GM21529 (cell line): ENCODE data around the gene MYH9.

Experiments used
- ATAC-seq: cut with Tn5 transposase; IDR thresholded peaks from one replicate; pipeline ENCODE4 v1.9.1; 2021; ENCODE audit not compliant: unreplicated experiment

The MYH9 gene

DNA sequence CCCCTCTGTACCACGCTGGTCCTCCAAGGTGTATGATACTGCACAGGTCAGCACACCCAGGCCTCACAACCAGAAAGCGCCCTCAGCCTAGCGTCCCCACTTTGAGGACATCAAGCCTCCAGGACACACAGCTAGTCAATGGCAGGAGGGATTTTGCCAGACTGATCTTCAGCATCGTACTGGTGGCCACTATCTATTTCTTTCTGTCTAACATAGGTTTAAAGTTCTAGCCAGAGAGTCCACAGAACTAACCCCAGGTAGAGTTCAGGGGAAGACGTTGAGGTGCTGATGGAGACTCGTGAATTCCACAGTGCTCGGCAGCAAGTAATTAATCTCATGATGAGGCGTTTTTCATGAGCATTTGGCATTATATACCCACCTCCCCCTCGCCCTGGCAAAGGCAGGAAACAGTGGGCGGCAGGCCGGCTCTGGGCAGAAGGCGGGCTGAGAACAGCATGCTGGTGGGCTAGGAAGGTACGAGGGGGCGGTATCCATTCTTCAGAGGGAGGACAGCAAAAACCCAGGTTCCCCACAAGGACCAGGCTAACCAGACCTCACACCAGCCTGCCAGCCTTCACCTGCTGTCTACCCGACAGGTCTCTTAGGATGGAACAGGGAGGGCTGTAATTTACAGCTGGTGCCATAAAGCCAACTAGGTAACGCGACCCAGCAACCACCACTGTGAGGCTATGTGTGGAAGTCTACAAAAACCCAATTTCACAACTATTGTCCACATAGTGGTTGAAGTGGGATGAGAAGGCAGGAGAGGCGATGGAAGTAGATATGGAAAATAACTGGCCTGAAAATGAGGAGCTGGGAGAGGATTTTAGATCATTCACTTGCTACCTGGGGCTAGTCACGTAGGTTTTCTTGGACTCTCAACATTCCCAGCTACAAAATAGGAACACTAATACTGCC, 18.5 kb downstream of the MYH9 start:
- no peak for ATAC-seq

DNA sequence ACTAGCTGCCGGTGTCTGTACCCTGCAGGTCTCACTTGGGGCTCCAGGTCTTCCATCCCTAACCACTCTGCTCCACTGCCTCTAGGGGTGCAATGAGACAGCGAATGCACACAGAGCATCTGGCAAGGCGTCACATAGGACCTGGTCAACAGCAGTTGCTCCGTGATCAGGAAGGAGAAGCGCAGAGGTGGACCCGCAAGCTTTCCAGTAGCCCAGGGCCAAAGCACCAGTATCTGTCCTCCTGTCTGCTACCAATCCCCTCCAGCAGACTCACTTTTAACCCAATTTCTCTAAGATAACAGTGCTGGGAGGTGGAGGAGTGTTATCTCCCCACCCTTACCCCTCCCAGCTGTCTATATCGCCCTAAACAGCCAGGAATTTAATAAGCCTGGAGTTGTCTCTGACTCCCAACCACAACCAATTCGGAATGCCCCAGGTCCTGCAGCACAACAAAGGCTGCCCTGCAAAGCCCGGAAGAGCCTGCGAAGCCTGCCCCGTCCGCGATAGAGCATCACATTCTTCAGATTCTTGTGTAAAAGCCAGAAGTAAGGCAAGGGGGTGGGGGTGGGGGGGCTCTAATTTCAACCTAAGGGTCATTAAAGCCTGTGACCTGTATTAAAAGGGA, 19.3 kb downstream of the MYH9 start:
- no peak for ATAC-seq

DNA sequence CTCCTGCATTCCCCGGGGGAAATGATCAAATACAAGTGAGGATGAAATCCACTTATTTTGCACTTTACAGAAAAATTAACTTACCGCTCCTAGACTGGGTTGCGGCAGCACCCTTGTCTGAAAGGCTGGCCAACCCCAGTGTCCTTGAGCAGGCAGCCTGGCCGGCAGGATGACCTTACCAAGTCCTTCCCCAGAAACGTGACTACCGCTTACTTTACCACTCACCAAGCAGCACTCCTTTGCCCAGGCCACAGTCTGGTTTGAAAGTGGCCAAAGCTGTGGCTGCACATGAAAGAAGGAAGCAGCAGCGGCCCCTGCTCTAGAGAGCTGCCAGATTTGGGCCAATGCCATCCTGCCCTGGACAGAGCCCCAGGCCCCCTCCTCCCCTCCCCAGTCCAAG, 20.3 kb downstream of the MYH9 start:
- no peak for ATAC-seq

DNA sequence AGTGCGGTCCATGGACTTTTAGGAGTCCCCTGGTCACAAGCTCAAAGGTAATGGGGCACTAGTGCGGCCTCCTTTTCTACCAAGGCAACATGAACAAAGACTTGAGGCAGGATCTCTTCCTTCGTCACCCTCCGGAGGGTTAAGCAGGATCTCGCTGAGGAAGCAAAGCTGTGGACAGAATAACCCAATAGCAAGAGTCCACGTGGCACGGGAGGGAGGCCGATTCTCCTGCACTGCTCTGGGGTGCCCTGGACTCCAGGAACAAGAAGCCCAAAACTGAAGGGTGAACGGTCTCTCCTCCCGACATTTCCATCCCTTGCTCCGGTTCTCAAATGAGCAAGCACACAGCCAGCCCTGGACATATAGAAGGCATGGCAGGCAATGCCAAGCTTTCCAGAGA, 20.7 kb downstream of the MYH9 start:
- ATAC-seq = no peak

DNA sequence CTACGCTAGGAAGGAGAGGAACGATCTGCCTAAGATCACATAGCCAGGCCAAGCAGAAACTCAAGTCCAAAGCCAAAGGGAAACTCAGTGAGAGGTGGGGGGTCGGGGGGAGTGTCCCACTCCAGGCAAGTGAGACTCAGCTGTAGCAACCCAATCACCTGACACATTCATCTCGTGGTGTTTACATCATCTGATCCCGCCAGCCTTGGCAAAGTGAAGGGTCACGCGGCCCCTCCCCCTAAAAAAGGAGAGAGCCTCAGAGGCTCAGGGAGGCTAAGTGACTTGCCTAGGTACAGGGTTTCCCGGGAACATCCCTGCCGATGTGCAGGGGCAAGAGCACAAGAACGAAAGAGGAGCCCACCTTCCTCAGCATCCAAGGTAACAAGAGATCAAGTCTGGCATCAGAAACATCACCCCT, 21.5 kb downstream of the MYH9 start:
- ATAC-seq = no peak

DNA sequence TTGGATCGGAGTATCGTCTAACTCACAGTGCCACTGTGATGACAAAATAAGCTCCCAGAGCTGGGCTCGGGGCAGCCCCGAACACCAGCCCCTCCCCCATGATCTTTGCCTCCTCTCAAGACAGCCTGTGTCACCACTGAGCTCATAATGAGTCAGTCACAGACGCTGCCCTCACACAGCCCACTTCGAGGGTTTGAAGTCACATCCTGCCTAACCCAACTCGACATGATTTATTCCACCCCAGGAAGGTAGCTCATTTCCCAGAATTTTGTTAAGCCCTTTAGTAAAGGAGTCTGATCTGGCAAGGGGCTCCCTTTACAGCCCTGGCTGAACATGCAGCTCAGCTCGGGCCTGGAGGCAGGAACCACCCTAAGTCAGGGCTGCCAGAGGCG, 22.8 kb downstream of the MYH9 start:
- ATAC-seq = no peak

DNA sequence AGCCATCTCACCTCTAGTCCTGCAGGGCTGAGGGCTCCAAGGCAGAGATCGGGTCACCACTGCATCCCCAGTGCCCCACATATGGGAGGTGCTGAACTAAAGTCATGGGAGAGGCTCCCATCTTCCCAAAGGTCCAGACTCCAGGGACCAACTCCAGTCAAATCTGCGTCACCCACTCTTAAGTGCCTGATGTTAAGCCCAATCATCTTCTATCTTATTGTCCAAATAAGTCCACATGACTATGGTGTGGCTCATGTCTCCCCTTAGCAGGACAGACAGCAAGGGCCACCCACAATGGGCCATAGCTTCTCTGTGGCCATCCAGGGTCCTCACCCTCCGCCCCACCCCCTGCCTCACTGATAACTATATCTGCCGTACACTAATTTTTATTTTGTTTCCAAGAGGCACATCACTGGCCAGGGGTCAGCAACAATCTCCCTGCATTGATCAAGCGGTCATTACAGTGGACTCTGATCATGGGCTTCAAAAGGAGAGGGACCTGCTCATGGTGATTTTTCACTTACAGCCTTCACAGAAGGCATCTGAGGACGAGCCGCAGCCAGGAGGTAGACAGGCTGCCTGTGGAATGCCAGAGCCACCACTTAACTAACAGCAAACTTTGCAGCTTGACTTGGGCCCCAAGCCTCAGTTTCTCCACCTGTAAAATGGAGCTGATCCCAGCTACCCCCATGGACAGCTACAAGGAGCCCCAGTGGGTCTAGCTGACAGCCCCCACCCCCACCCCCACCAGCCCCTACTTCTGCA, 23.3 kb downstream of the MYH9 start:
- no peak for ATAC-seq

DNA sequence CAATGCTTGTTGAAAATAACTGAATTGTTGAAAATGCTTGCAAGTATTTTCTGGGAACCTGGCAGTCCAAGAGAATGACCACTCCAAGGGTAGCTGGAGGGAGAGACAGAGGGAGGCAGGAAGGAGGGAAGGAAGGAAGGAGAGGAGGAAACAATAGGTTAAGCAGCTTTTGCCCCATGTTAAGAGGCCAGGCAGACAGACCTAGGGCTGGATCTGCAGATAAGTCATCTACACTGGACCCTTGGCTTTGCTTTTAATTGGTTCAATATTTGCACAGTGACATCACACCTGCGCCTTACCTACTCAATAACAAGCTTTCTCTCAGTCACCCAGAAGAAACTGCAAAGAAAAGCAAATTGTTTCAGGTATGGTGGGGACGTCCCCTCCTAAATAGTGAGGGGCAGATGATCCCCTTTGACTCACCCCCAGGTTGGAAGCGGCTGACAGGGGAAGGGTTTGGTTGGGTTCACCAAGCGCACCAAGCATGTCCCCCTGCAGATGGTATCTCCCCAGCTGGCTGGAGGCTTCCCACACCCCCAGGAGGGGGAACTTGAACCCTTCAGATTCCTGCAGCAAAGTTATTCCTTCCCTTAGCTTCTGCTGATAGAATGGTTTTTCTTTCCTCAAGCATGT, 24.3 kb downstream of the MYH9 start:
- no peak for ATAC-seq

DNA sequence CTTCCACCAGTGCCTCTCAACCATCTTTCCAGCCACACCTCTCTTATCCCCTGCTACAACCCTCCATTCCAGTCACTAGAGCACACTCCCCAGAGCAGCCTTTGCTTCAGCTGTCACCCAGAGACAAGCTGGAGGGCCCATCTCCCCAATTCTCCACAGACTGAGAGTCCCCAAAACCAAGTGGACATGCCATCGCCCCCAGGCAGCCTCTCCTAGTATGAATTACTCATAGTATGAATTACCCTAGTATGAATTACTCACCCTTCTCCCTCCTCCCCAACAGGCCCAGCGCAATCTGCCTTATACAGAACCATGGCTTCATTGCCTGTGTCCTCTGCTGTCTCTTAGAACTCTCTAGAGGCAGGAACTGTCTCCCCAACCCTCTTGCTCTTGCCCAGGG, 24.8 kb downstream of the MYH9 start:
- ATAC-seq = no peak

DNA sequence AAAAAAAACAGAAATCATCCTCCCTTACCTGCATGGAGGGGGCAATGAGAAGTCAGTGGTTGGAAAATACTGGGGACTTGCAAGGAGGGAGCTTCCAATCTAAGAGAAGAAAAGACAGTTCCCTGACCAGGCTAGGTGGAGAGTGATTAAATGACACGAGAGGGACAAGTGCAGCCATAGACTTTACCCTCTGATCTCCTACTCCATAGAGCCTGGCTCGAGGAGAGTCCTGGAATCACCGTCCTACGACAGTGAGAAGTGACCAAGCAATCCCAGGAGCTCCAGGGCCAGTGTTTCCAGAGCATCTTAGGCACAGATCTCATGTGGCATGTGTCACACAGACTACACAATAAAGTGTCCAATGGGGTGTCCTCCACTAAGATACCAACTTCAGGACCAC, 25.7 kb downstream of the MYH9 start:
- no peak for ATAC-seq

DNA sequence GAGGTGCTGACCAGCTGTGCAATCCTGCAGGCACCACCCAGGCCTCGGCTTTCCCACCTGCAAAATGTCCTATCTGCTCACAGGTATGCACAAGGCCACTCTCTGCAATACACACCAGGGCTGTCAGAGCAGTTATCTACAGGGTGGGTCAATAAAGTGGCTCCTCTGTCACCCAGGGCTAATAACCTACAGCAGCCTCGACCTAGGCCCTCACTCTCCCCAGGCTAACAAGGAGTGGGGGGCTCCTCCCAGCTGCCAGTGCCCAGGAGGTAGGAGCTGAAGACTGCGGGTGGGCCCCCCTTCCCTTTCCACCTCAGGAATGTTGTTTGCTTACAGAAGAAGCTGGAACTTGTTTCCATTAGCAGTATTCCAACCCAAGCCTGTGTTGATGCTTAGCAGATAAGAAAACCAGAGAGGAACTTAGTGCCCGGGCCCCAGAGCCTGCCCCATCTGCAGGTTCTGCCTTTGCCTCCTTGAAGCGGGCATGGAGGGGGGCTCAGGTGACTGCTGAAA, 26.8 kb downstream of the MYH9 start:
- ATAC-seq = no peak

DNA sequence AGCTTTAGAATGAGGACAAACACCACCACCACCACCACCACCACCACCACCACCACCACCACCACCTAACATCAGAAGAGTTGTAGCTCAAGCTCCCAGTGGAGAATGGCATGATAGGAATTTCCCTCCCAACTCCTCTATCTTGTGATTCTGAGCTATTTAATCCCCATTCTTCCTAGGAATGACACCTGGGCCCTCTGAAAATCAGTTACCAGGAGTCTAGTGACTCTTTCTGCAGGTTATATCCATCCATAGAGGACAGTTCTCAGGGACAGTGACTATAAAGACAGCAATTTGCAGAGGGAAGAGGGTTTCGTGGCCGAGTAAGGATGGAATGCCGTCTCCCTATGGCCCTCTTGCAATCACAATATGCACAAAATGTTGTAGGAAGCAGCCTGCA, 27.8 kb downstream of the MYH9 start:
- no peak for ATAC-seq

DNA sequence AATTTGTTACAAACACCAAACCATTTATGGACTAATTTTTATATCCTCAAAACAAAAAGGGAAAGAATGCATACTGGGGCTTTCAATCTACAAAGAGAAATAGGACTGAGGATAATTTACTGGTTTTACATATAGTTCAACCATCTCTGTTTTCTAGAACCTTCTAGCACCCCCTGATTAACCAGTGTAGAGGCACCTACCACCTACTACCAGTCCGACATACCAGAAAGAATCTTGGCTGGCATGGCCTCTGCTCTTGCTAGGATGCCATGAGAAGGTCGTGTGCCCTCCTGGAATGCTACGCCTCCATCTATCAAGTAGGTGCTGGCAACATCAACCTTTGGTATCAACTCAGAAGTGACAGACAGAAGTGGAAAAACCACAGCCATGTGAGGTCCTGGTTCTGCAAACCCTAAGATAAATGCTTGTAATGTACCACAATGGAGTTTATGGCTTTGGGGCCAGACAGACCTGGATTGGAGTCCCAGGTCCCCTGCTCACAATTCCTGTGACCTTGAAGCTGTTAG, 28.2 kb downstream of the MYH9 start:
- no peak for ATAC-seq

DNA sequence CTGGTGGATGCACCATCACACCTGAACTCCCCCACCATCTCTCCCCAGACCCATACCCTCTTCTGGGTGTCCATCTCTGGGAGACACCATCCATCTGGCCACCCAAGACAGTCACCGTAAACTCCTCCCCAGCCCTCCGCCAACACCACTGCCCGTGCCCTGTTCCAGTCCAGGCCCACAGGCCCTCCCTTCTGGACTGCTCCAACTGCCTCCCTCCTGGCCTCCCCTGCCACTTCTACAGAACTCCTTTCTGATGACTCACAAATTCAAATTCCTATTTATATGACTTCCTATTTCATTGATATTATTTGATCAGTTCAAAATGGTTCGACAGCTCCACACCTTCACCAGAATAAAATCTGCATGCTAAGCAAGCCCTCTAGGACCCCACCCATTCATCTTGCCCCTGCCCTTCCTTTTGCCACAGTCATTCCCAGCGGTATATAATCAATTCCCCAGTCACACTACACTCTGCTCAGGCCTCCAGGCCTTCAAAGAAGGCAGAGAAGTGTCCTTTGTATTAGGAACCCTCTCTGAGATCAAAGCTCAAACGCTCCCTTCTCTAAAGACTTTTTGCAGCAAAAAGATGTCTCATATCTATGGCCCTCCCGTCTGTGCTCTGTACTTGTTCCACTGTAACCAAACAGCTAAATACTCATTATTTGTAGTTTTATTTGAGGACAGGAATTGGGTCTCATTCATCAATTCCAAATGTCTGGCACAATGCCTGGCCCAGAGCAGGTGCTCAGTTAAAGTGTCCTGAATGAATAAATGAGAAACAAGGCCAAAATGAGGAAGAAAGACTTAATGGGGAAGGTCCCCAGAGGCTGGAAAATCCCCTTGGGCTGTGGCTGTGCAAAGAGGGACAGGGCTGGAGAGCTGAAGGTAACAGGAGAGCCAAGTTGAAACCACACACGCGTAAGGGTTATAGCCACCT, 29.0 kb downstream of the MYH9 start:
- ATAC-seq = no peak

DNA sequence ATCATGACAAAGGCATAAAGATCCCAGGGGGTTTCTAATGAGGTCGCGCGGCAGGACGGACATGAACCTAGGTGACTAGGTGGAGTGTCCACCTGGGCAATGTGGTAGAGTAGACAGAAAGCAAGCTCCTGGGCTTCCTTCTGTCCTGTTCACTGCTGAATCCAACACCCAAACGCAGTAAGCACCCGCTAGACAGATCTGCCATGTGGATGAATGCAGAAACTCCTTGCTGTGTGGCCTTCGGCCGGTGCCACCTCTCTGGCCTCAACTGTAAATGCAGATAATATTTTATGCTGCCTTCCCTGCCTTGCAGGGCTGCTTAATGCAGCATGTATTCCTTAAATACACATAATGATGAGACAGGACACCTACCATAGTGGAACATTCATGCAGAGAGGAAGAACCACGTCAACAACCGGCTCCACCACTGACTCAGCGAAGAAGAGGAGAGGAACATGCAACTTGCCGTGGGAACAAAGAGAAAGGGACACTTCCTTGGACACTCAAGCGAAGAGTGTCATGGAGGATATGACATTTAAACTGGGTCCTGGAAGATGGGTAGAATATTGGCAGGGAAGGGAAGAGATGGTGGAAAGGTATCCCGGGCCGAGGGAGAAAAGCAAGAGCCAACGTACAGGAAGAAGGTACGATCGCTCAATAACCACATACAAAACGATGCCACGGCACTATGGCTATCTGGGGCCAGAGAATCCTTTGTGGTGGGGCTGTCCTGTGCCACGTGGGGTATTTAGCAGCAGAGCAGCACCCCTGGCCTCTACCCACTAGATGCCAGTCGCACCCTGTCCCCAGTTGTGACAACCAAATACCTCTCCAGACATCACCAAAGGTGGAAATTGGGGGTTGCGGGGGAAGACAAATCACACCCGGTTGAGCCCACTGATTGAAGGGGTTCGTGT, 30.8 kb downstream of the MYH9 start:
- ATAC-seq = no peak

DNA sequence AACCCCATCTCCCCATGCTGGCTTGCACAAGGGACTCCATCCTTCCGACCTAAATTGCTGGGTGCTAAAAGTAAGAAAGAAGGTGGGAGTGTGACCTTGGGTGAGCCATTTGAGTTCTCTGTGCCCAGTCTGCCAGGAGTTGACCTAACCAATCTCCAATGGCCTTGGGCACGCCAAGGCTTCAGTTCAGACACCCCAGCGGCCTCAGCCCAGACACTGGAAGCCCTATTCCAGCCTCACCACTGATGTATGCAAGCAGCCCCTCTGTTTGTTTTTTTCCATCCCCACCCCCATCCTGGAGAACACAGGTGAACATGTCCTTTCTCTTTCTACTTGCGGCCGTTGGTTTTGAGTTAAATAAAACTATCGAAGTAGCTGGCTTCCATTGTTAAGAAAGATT, 31.9 kb downstream of the MYH9 start:
- no peak for ATAC-seq

DNA sequence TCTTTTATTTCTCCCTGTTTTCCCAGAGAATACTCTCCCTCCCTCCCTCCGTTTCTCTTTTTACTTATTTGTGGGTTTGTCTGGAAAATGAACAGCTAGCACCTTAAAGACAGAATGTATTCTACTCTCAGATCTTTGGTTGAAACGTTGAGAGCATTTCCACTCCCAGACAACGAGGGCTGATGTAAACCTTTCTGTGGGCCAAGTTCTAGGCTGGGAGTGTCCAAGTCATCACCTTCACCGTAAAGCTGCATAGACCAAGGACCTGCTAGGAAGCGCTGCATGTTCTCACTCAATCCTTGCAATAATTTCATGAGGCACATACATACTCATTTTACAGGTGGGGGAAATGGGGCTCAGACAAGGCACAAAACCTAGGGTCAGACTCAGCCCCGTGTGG, 32.4 kb downstream of the MYH9 start:
- no peak for ATAC-seq

DNA sequence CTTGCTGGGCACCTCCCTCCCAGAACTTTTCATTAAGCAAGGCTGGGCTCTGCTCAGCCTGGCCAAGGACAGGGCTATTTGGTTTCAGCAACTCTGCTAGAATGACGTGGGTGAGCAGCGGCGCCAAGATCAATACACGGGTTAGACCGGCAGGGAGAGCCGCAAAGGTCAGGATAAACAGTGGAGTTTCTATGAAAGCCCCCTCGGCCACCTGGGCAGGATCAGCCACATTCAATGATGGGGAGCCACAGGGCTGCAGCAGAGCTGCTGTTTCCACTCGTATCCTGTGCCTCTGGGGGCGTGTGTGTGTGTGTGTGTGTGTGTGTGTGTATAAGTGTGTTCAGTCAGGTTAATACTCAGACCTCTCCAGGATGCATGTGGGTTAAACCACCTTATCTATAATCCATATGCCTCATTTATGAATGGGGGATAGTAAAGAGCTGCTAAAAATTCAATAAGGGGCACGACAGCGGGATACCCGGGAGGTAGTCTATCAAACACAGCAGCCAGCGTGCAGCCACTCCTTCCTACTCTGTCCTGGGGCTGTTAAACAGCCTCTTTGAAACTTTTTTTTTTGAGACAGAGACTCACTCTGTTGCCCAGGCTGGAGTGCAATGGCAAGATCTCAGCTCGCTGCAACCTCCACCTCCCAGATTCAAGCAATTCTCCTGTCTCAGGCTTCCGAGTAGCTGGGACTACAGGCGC, 34.8 kb downstream of the MYH9 start:
- ATAC-seq = no peak
